GM18870 (cell line): ENCODE results near the gene PTPRS.

Experiments
- ATAC-seq: cut with Tn5 transposase; IDR thresholded peaks from one replicate; pipeline ENCODE4 v1.9.1; 2021; ENCODE audit warnings: moderate library complexity; ENCODE audit not compliant: unreplicated experiment

The PTPRS gene

DNA sequence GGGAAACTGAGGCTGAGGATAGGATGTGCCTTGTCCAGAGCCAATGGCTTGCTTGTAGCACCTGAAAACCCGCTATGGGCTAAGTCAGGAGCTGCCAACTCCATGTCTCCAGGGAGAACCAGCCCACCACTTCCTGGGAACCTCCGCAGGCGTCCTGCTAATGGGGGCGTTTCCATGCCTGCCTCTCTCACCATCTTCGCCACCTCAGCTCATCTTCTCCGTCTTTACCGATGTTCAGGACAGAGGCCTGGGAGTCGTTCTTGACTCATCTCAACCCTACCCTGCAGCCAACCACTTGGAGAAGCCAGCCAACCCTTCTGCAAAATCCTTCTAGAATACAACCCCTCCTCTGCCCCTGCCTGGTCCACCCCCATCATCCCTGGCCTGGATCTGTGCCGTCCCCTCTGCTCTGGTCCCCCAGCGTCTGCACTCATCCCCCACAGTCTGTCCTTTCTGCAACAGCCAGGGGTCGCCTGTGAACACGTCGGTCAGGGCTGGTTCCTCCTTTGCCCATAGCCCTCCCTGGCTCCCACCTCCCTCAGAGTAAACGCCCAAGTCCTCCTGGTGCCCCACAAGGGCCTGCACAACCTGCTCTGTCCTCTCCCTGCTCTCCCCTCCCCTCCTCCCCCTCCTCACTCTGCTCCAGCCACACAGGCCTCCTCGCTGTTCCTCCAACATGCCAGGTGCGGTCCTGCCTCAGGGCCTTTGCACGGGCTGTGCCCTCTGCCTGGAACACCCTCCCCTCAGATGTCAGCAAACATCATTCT is 31.0 kb downstream of the PTPRS start:
- ATAC-seq = no peak

DNA sequence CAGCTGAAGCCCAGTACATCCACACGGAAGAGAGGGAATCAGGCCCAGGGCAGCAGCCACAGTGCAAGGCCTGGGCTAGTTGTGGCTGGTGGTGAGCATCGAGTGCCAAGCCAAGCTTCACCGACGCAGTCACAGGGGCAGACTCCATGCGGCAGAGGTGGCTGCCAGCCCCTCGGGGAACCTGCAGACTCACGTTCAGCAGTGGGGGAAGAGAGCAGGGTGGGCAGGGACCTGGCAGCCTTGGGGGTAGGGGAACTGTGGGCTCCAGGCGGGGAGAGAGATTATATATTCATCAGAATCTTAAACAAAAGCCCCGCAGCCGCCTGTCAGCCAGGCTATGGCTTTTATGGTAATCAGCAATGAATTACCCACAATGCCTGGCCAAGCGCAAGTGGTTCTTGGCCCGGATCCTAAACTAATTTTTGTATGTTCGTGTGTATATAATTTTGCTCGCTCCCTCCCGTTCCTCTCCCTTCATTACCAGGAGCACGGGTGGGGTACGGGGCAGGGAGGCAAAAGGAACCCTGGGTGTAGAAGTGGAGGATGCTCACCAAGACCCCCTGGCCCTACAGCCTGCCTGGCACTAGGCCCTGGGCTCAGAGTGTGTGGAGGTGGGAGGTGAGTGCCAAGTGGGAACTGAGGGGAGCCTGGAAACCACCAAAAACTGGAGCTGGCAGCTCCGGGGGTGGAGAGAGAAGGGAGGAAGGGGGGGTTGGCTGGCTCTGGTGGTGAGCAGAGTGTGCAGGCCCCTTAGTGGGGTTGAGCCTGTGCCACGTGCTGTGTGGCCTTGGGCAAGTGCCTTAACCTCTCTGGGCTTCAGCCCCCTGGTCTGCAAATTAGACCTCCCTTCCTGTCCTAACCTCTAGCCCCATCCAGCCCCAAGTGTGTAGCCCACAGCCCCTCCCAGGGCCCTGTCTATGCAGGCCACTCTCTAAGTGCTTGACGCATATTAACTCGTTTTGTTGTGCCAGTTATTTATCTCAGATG is 31.9 kb downstream of the PTPRS start:
- no peak for ATAC-seq

DNA sequence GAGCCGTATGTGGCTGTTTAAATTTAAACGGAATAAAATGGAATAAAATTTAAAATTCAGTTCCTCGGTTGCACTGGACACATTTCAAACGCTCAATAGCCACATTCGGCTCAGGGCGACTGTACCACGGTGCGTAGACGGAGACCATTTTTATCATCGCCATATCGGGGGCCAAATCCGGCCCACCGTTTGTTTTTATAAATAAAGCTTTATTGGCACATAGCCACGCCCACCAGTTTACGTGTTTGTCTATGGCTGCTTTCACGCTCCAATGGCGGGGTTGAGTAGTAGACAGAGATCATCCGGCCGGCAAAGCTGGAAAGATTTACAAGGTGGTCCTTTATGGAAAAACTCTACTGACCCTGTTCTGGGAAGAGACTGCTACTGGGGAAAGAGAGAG is 33.0 kb downstream of the PTPRS start:
- ATAC-seq = no peak

DNA sequence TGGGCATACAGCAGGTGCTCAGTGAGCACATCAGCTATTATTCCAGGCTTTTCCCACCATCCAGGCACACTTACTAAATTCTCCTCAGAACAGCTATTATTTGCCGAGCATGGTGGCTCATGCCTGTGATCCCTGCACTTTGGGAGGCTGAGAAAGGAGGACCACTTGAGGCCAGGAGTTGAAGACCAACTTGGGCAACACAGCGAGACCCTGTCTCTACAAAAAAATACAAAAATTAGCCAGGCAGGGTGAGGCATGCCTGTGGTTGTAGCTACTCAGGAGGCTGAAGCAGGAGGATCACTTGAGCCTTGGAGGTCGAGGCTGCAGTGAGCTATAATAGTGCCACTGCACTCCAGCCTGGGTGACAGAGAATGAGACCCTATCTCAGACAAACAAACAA is 35.4 kb downstream of the PTPRS start:
- ATAC-seq = no peak

DNA sequence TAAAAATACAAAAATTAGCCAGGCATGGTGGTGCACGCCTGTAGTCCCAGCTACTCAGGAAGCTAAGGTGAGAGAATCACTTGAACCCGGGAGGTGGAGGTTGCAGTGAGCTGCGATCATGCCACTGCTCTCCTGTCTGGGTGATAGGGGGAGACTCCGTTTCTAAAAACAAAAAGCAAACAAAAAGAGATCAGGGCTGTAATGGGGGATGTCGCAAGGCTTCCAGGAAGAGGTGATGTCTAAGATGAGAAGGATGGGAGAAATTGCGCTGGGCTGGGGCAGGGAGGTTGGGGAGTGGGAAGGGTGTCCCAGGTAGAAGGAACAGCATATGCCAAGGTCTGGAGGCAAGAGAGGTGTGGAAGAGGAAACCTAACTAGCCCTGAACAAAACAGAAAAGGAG is 36.1 kb downstream of the PTPRS start:
- ATAC-seq = no peak

DNA sequence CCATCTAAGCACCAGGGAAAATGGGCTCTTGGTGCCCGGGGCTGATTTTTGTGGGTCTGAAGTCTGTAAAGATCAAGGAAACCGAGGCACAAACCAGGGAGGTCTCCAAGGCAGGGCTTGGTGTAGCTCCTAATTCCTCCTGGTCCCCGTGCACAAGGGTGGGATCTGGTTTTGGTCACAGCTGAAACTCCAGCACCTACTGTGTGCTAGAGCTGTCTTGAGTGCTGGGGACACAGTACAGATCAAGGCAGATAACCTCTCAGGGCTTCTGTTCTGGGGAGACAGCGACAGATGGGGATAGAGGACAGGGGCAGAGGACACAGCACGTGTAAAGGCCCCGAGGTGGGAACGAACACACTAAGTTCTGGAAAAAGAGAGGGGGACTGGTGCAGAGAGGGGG is 37.4 kb downstream of the PTPRS start:
- no peak for ATAC-seq

- no peak for ATAC-seq
Observed at GRCh38 chr19:5302396-5302795, 38.2 kb downstream of the PTPRS start.

DNA sequence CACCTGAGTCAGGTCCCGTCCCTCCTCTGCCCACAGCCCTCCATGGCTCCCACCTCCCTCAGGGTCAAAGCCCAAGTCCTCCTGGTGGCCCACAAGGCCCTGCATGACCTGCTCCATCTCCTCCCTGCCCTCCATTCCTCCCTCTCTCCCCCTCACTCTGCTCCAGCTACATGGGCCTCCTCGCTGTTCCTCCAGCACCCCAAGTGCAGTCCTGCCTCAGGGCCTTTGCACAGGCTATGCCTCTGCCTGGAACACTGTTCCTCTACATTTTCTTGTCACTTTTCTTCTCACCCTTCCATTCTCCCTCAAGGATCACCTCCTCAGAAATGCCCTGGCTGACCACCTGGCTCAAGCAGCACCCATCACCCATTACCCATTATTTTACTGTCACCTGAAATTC is 41.5 kb downstream of the PTPRS start:
- no peak for ATAC-seq

GRCh38 chr19:5298471-5298901 is 42.1 kb downstream of the PTPRS start:
- ATAC-seq = no peak

- ATAC-seq = no peak
Observed at GRCh38 chr19:5297272-5297669, 43.3 kb downstream of the PTPRS start.

DNA sequence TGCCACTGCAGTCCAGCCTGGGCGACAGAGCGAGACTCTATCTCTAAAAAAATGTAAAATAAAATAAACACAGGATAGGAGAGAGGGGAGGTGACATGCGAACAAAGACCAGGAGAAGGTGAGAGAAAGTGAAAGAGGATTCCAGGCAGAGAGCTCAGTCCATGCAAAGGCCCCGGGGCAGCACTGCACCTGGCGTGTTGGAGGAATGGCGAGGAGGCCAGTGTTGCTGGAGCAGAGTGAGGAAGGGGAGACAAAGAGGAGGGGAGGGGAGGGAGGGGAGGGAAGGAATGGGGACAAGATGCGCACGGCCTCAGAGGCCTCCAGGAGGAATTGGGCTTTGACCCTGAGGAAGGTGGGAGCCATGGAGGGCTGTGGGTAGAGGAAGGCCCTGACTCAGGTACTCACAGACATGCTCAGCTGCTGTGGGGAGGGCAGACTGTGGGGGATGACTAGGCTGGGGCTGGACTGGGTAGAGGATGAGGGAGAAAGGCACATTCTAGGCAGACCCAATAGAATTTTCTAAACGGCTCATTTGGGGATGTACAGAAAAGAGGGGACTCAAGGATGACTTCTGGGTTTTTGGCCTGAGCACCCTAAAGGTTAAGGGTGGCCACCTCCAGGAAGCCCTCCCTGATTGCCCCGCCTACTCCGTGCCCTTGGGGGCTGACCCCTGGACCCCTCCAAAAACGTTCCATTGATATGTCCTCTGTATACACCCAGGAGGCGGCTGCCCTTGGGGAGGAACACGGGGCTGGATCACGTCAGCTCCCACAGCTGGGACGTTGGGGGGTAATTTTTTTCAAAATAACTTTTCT is 43.9 kb downstream of the PTPRS start:
- ATAC-seq = no peak

DNA sequence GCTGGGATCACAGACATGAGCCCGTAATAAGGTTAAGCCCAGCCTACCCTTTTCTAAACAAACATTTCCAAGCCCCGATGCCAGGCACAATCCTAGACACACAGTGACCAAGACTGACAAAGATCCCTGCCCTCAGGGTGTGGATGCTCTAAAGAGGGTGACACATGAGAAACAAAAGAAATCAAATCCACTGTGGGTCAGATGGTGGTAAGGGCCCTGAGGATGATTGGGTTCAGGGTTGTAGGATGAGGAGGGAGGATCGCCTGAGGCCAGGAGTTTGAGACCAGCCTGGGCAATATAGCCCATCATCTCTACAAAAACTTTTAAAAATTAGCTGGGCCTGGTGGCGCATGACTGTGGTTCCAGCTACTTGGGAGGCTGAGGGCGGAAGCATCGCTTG is 44.6 kb downstream of the PTPRS start:
- no peak for ATAC-seq

- ATAC-seq = no peak
Observed at GRCh38 chr19:5294403-5295160, 46.0 kb downstream of the PTPRS start.

GRCh38 chr19:5293612-5294378 is 46.8 kb downstream of the PTPRS start:
- no peak for ATAC-seq

GRCh38 chr19:5292822-5293611 is 47.6 kb downstream of the PTPRS start:
- ATAC-seq = no peak

- ATAC-seq = no peak
Observed at GRCh38 chr19:5292453-5292821, 48.2 kb downstream of the PTPRS start.

GRCh38 chr19:5291588-5292193 is 48.9 kb downstream of the PTPRS start:
- no peak for ATAC-seq
